ENCODE results near the gene ASTN1.

The ASTN1 gene

GRCh38 chr1:176869577-176869976 is 294.9 kb downstream of the ASTN1 start:
- no peak for DNase-seq

GRCh38 chr1:176866011-176866714 is 298.3 kb downstream of the ASTN1 start:
- DNase-seq: no peak

- no peak for DNase-seq
Measured at GRCh38 chr1:176864211-176864610, 300.3 kb downstream of the ASTN1 start.

GRCh38 chr1:176863613-176864012 is 300.9 kb downstream of the ASTN1 start:
- DNase-seq: no peak

GRCh38 chr1:176858433-176858916 is 306.0 kb downstream of the ASTN1 start:
- no peak for DNase-seq

GRCh38 chr1:176857632-176858031 is 306.9 kb downstream of the ASTN1 start:
- DNase-seq: no peak

- no peak for DNase-seq
Measured at GRCh38 chr1:176854758-176855745, 309.5 kb downstream of the ASTN1 start.

GRCh38 chr1:176854121-176854520 is 310.4 kb downstream of the ASTN1 start:
- no peak for DNase-seq

GRCh38 chr1:176853503-176853902 is 311.0 kb downstream of the ASTN1 start:
- DNase-seq: no peak

GRCh38 chr1:176852124-176852523 is 312.4 kb downstream of the ASTN1 start:
- DNase-seq: no peak

GRCh38 chr1:176850871-176851270 is 313.6 kb downstream of the ASTN1 start:
- no peak for DNase-seq

GRCh38 chr1:176849281-176849680 is 315.2 kb downstream of the ASTN1 start:
- DNase-seq: no peak

GRCh38 chr1:176847052-176847451 is 317.5 kb downstream of the ASTN1 start:
- DNase-seq: no peak

GRCh38 chr1:176843352-176844297 is 320.9 kb downstream of the ASTN1 start:
- DNase-seq: no peak

- no peak for DNase-seq
Measured at GRCh38 chr1:176841238-176841637, 323.3 kb downstream of the ASTN1 start.

- no peak for DNase-seq
Measured at GRCh38 chr1:176839216-176839615, 325.3 kb downstream of the ASTN1 start.

- no peak for DNase-seq
Measured at GRCh38 chr1:176838276-176838995, 326.1 kb downstream of the ASTN1 start.

- no peak for DNase-seq
Measured at GRCh38 chr1:176837708-176838107, 326.8 kb downstream of the ASTN1 start.

- no peak for DNase-seq
Measured at GRCh38 chr1:176831150-176831549, 333.4 kb downstream of the ASTN1 start.

- DNase-seq: no peak
Measured at GRCh38 chr1:176829261-176829660, 335.3 kb downstream of the ASTN1 start.

GRCh38 chr1:176826265-176826664 is 338.2 kb downstream of the ASTN1 start:
- no peak for DNase-seq
